Small intestine (tissue), 7 donors: ENCODE data around the gene SCAF1. TPM values are rescaled to one million over a fixed set of nuclear protein-coding genes. Genes with fewer than 3 reads are reported as not detected.
A peak's percentile ranks its signal among the peaks of the same experiment; 100 is the strongest.

ENCODE experiments used
- DNase-seq, 2 donors: peaks; one replicate each; pipeline versions ENCODE4 v3.0.0 to v3.0.0-alpha.2; 2013
- FAIRE-seq: peaks from 2 replicates; lab custom pipeline; 2012; peaks lifted over from hg19 to GRCh38; lab: Jason Lieb, UNC
- H3K27ac ChIP-seq, 3 donors: one replicate each; pipeline ENCODE4 v1.5.1; 2013; ENCODE audit warnings: low read length in 2 of 3, mild to moderate bottlenecking in 2 of 3, control low read depth in 1 of 3, inconsistent platforms in 1 of 3, low read depth in 1 of 3, moderate library complexity in 1 of 3
- H3K27me3 ChIP-seq, 3 donors: one replicate each; pipeline ENCODE4 v1.6.1; 2013; ENCODE audit warnings: low read length in 3 of 3, inconsistent platforms in 1 of 3; ENCODE audit not compliant: control insufficient read depth in 3 of 3, insufficient read depth in 3 of 3
- H3K36me3 ChIP-seq, 3 donors: one replicate each; pipeline ENCODE4 v1.6.1; 2013; ENCODE audit warnings: low read length in 3 of 3, inconsistent platforms in 1 of 3, low read depth in 1 of 3, mild to moderate bottlenecking in 1 of 3, moderate library complexity in 1 of 3; ENCODE audit not compliant: control insufficient read depth in 3 of 3, insufficient read depth in 2 of 3
- H3K4me1 ChIP-seq, 3 donors: one replicate each; pipeline ENCODE4 v1.6.1; 2013; ENCODE audit warnings: low read length in 2 of 3, inconsistent platforms in 1 of 3, low read depth in 1 of 3, mild to moderate bottlenecking in 1 of 3, moderate library complexity in 1 of 3; ENCODE audit not compliant: control insufficient read depth in 3 of 3, insufficient read depth in 2 of 3
- H3K4me3 ChIP-seq, 3 donors: one replicate each; pipeline ENCODE4 v1.5.1; 2013; ENCODE audit warnings: low read length in 3 of 3, control low read depth in 1 of 3, inconsistent platforms in 1 of 3, low read depth in 1 of 3, mild to moderate bottlenecking in 1 of 3, moderate library complexity in 1 of 3
- H3K9me3 ChIP-seq, 2 donors: one replicate each; pipeline ENCODE4 v1.6.1; 2013; ENCODE audit warnings: low read depth in 1 of 2, low read length in 1 of 2; ENCODE audit not compliant: control insufficient read depth in 2 of 2, insufficient read depth in 1 of 2
- WGBS, 3 donors: extraction: QIAGEN DNeasy Blood & Tissue Kit; methylation state at CpG; one replicate each; pipeline ENCODE4 v1.1.7; 2013; 5-methylcytosine and 5-hydroxymethylcytosine counted together
- polyA plus RNA-seq, 4 donors: library from polyadenylated mRNA; stranded (reverse) in 3 of 4; unstranded in 1 of 4; fragments of 200-250 nt in 3 of 4; fragments of 120-200 nt in 1 of 4; gene quantifications; one replicate each; pipeline versions ENCODE4 v1.2.1 to v1.2.3, GENCODE V29; 2013
- donor health status: healthy with polysubstance abuse.
- donor health status: control.
- donor health status: control.
- donor health status: Bipolar disorder and iron deficiency.
- donor health status: healthy.

The SCAF1 gene
- polyA plus RNA-seq, 4 donors: 10.5 to 36.2 (median 19.8) TPM

GRCh38 chr19:49656456-49657109 lies 14.6 kb downstream of the SCAF1 start:
- no peaks in the 10 kb centered on the region for H3K4me1 ChIP-seq
- H3K27ac ChIP-seq: no peak overlapping the region
- H3K36me3 ChIP-seq: peaks cover 25 to 93% (median 31%) of the 10 kb centered on the region in 3 donors
- H3K27me3 ChIP-seq: no peaks in the 10 kb centered on the region
- 85 to 91% (median 91%) methylated on average over 17 of the region's 17 CpGs for WGBS, 3 donors
- no peak overlapping the region for H3K4me3 ChIP-seq
- no peak for DNase-seq
- no peak for FAIRE-seq
- no peaks in the 10 kb centered on the region for H3K9me3 ChIP-seq

DNA sequence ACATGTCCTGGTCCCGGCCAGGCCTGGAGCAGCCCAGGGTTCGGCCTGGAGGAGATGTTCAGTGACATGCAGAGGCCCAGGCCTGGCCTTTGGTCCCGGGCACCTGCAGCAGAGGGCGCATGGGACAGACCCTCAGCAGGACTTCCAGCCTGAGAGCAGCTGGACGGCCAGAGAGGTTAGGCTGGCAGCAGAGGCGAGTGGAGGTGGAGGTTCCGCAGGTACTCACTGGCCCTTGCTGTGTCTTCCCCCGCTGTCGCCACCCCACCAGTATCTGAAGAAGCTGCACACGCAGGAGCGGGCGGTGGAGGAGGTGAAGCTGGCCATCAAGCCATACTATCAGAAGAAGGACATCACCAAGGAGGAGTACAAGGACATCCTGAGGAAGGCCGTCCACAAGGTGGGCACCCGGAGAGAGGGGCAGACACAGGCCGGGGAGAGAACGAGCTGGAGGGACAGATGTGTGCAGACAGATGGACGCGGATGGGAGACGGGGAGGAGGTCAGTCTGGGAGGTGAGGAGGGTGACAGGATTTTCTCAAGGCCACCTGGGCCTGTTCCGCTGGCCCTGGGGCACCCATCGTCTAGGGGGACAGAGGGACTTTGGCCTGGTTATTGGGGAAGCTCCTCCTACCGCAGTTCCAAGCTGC lies 15.6 kb downstream of the SCAF1 start:
- no peaks in the 10 kb centered on the region for H3K9me3 ChIP-seq
- WGBS, 3 donors: 87 to 92% (median 90%) methylated on average over 22 of the region's 22 CpGs
- FAIRE-seq (no peak), DNase-seq (no peak)
- H3K27ac ChIP-seq: no peak overlapping the region
- H3K4me3 ChIP-seq: no peak overlapping the region
- H3K36me3 ChIP-seq: peaks cover 21 to 99% (median 33%) of the 10 kb centered on the region in 3 donors
- no peaks in the 10 kb centered on the region for H3K4me1 ChIP-seq
- no peaks in the 10 kb centered on the region for H3K27me3 ChIP-seq

- WGBS, 3 donors: 87 to 91% (median 89%) methylated on average over 3 to 15 of the region's 15 CpGs
These were observed 16.1 kb downstream of the SCAF1 start for GRCh38 chr19:49658139-49658517.

GRCh38 chr19:49658566-49659442 lies 16.8 kb downstream of the SCAF1 start:
- H3K9me3 ChIP-seq: no peaks in the 10 kb centered on the region
- no peak overlapping the region for H3K4me3 ChIP-seq
- H3K27ac ChIP-seq: no peak overlapping the region
- no peaks in the 10 kb centered on the region for H3K27me3 ChIP-seq
- peaks cover 0 to 3% (median under 1%) of the 10 kb centered on the region in 3 donors for H3K4me1 ChIP-seq
- DNase-seq (no peak), FAIRE-seq (no peak)
- H3K36me3 ChIP-seq: peaks cover 17 to 96% (median 31%) of the 10 kb centered on the region in 3 donors
- 93 to 94% (median 94%) methylated on average over 12 of the region's 12 CpGs for WGBS, 3 donors

More at GRCh38 chr19:49658139-49658517, 16.1 kb downstream of the SCAF1 start:
- Histone ChIP-seq H3K4me3 (no peak overlapping the region), H3K27me3 (no peaks in the 10 kb centered on the region), H3K4me1 (no peaks in the 10 kb centered on the region), H3K36me3 (peaks cover 17 to 99% (median 32%) of the 10 kb centered on the region in 3 donors), H3K27ac (no peak overlapping the region), H3K9me3 (no peaks in the 10 kb centered on the region)
- DNase-seq (no peak), FAIRE-seq (no peak)

GRCh38 chr19:49660338-49660961 lies 18.4 kb downstream of the SCAF1 start:
- no peak for FAIRE-seq
- no peaks in the 10 kb centered on the region for H3K9me3 ChIP-seq
- WGBS, 3 donors: 86 to 94% (median 91%) methylated on average over 15 of the region's 15 CpGs
- H3K4me1 ChIP-seq: peaks cover 0 to 6% (median 3%) of the 10 kb centered on the region in 3 donors
- DNase-seq: no peak
- no peak overlapping the region for H3K4me3 ChIP-seq
- H3K27me3 ChIP-seq: no peaks in the 10 kb centered on the region
- no peak overlapping the region for H3K27ac ChIP-seq
- H3K36me3 ChIP-seq: peaks cover 13 to 79% (median 26%) of the 10 kb centered on the region in 3 donors

- H3K27ac ChIP-seq: no peak overlapping the region
- DNase-seq (no peak), FAIRE-seq (no peak)
- H3K9me3 ChIP-seq: no peaks in the 10 kb centered on the region
- H3K4me3 ChIP-seq: no peak overlapping the region
- no peaks in the 10 kb centered on the region for H3K27me3 ChIP-seq
- peaks cover 13 to 64% (median 24%) of the 10 kb centered on the region in 3 donors for H3K36me3 ChIP-seq
- H3K4me1 ChIP-seq: peaks cover 4 to 14% (median 7%) of the 10 kb centered on the region in 3 donors
- WGBS, 3 donors: 94 to 96% (median 94%) methylated on average over 16 of the region's 16 CpGs
These were observed 20.0 kb downstream of the SCAF1 start for GRCh38 chr19:49662011-49662410.

DNA sequence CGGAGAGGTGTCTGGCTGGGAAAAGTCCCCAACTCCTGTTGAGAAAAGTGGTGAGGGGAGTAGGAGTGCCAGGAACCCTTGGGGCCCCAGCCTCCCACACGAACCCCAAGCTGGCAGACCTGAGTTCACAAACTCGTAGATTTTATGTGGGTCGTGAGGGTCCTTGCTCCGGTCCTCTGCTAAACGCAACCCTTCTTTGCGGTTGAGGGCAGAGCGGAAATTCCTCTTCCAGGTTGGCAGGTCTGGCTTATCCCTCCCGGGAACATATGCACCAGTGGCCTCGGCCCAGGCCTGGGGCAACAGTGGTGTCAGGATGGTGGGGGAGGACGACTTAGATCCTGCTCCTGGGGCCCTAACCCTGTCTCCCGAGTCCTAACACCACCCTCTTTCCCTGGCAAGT lies 21.2 kb downstream of the SCAF1 start:
- Histone ChIP-seq H3K9me3 (no peaks in the 10 kb centered on the region), H3K4me1 (peaks cover 4 to 15% (median 7%) of the 10 kb centered on the region in 3 donors), H3K36me3 (peaks cover 12 to 52% (median 15%) of the 10 kb centered on the region in 3 donors), H3K4me3 (peak overlapping the region in 1 of 3 donors; percentile 6), H3K27ac (peak overlapping the region in 2 of 3 donors; percentile 30 to 72), H3K27me3 (no peaks in the 10 kb centered on the region)
- FAIRE-seq: no peak
- WGBS, 3 donors: 69 to 82% (median 73%) methylated on average over 11 to 12 of the region's 12 CpGs
- DNase-seq: no peak
